Measurements from ENCODE around the gene GPR151.

- TF ChIP-seq, protein P1, sequence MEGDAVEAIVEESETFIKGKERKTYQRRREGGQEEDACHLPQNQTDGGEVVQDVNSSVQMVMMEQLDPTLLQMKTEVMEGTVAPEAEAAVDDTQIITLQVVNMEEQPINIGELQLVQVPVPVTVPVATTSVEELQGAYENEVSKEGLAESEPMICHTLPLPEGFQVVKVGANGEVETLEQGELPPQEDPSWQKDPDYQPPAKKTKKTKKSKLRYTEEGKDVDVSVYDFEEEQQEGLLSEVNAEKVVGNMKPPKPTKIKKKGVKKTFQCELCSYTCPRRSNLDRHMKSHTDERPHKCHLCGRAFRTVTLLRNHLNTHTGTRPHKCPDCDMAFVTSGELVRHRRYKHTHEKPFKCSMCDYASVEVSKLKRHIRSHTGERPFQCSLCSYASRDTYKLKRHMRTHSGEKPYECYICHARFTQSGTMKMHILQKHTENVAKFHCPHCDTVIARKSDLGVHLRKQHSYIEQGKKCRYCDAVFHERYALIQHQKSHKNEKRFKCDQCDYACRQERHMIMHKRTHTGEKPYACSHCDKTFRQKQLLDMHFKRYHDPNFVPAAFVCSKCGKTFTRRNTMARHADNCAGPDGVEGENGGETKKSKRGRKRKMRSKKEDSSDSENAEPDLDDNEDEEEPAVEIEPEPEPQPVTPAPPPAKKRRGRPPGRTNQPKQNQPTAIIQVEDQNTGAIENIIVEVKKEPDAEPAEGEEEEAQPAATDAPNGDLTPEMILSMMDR (IDR thresholded peaks at IDR 0.05; ENCODE audit: poor library complexity, severe bottlenecking), result no peak
- TF ChIP-seq TAF1 (IDR thresholded peaks at IDR 0.05; ENCODE audit: low read depth), result no peak
Measured at GRCh38 chr5:146519554-146519953, 3.6 kb upstream of the GPR151 start.
